ENCODE measurements around the gene PPP1R36. TPM values are rescaled to one million over a fixed set of nuclear protein-coding genes. Genes with fewer than 3 reads are reported as not detected.

PPP1R36 gene
- 1 to 10 TPM in 3 of 4 donors, not detected in 1; 1.3 to 2.8 (median 1.9) TPM for total RNA-seq

GRCh38 chr14:64549791-64550620 lies at the start of gene PPP1R36:
TSS of gene PPP1R36 (plus strand) at chr14:64549961. CDS start at chr14:64549998, 37 bp downstream.
- peaks cover 0 to 15% of the 10 kb centered on the region in 2 donors for H3K36me3 ChIP-seq
- H3K27ac ChIP-seq, result peak within 1 kb of the TSS in 2 of 4 donors; percentile 50 to 74
- peak; percentile 77 for ATAC-seq
- H3K9me3 ChIP-seq, result no peaks in the 10 kb centered on the region
- 25 to 39% methylated on average over 12 to 25 of the region's 54 CpGs for WGBS, 2 donors (ENCODE audit: low coverage in 1 of 2)
- peak within 1 kb of the TSS; percentile 12 to 45 for H3K4me3 ChIP-seq
- peaks cover 0 to 25% (median 9%) of the 10 kb centered on the region in 3 donors for H3K4me1 ChIP-seq
- TF ChIP-seq POLR2A (IDR thresholded peaks at IDR 0.05) (no peak), CTCF (IDR thresholded peaks at IDR 0.05) (no peak), POLR2AphosphoS5 (IDR thresholded peaks at IDR 0.05) (no peak), EP300 (IDR thresholded peaks at IDR 0.05) (no peak)
- H3K27me3 ChIP-seq, result no peaks in the 10 kb centered on the region

GRCh38 chr14:64500088-64500487 lies 49.7 kb upstream of the PPP1R36 start:
- Histone ChIP-seq H3K9me3 (no peaks in the 10 kb centered on the region), H3K36me3 (peaks cover 0 to 17% of the 10 kb centered on the region in 2 donors), H3K4me3 (no peak overlapping the region), H3K4me1 (peaks cover 3 to 37% (median 15%) of the 10 kb centered on the region in 3 donors), H3K27me3 (no peaks in the 10 kb centered on the region), H3K27ac (peak overlapping the region in 1 of 4 donors; percentile 99)
- WGBS, 2 donors (ENCODE audit: low coverage in 1 of 2), result 67 to 100% methylated on average over 1 of the region's 1 CpG
- no peak for TF ChIP-seq POLR2A (IDR thresholded peaks at IDR 0.05)
- no peak for TF ChIP-seq POLR2AphosphoS5 (IDR thresholded peaks at IDR 0.05)
- no peak for TF ChIP-seq CTCF (IDR thresholded peaks at IDR 0.05)
- TF ChIP-seq EP300 (IDR thresholded peaks at IDR 0.05), result no peak
- ATAC-seq, result no peak

- Histone ChIP-seq H3K27ac (peak overlapping the region; percentile 96 to 99 (median 98)), H3K27me3 (no peaks in the 10 kb centered on the region), H3K4me3 (peak overlapping the region in 1 of 2 donors; percentile 87), H3K9me3 (no peaks in the 10 kb centered on the region), H3K36me3 (peaks cover 0 to 5% of the 10 kb centered on the region in 2 donors), H3K4me1 (peaks cover 3 to 47% (median 21%) of the 10 kb centered on the region in 3 donors)
- ATAC-seq, result peak; percentile 37
- TF ChIP-seq EP300 (IDR thresholded peaks at IDR 0.05), result no peak
- peak; percentile 28 to 54 for TF ChIP-seq POLR2A (IDR thresholded peaks at IDR 0.05)
- peak in 3 of 4 experiments; percentile 7 to 45 (median 41) for TF ChIP-seq CTCF (IDR thresholded peaks at IDR 0.05)
- TF ChIP-seq POLR2AphosphoS5 (IDR thresholded peaks at IDR 0.05), result peak; percentile 87
- WGBS, 2 donors (ENCODE audit: low coverage in 1 of 2), result 37 to 44% methylated on average over 6 of the region's 8 CpGs
These were observed 48.2 kb upstream of the PPP1R36 start for GRCh38 chr14:64501411-64502171.

GRCh38 chr14:64502456-64502855 lies 47.3 kb upstream of the PPP1R36 start:
- no peak for TF ChIP-seq POLR2AphosphoS5 (IDR thresholded peaks at IDR 0.05)
- no peak for TF ChIP-seq POLR2A (IDR thresholded peaks at IDR 0.05)
- no peak for TF ChIP-seq EP300 (IDR thresholded peaks at IDR 0.05)
- TF ChIP-seq CTCF (IDR thresholded peaks at IDR 0.05), result no peak
- no peaks in the 10 kb centered on the region for H3K27me3 ChIP-seq
- H3K4me3 ChIP-seq, result peak overlapping the region; percentile 87 to 88
- H3K4me1 ChIP-seq, result peaks cover 3 to 55% (median 24%) of the 10 kb centered on the region in 3 donors
- H3K36me3 ChIP-seq, result peaks cover 0 to 5% of the 10 kb centered on the region in 2 donors
- H3K9me3 ChIP-seq, result no peaks in the 10 kb centered on the region
- H3K27ac ChIP-seq, result peak overlapping the region; percentile 96 to 99 (median 98)
- WGBS, 2 donors (ENCODE audit: low coverage in 1 of 2), result 40 to 53% methylated on average over 2 to 6 of the region's 6 CpGs
- no peak for ATAC-seq
